Brain microvascular endothelial cell (primary cell): Measurements from ENCODE around the gene FAM114A1.

Experiments
- DNase-seq: peaks from one replicate; pipeline ENCODE4 v3.0.0-alpha.2; 2020
- H3K27ac ChIP-seq: fragments of 250-450 bp; sonication (Bioruptor Pico); 2 replicates; pipeline ENCODE4 v1.5.1; 2020; ENCODE audit warnings: mild to moderate bottlenecking, moderate library complexity
- H3K27me3 ChIP-seq: fragments of 250-450 bp; sonication (Bioruptor Pico); replicated peaks from 2 replicates; pipeline ENCODE4 v1.5.1; 2020; ENCODE audit warnings: mild to moderate bottlenecking
- H3K36me3 ChIP-seq: fragments of 250-450 bp; sonication (Bioruptor Pico); replicated peaks from 2 replicates; pipeline ENCODE4 v1.5.1; 2020; ENCODE audit warnings: mild to moderate bottlenecking
- H3K4me3 ChIP-seq: 2 replicates; pipeline ENCODE4 v1.5.1; 2011; ENCODE audit warnings: low read depth, mild to moderate bottlenecking, control low read depth, low read length, moderate library complexity
- CTCF ChIP-seq: IDR thresholded peaks from 2 replicates; pipeline ENCODE4 v1.5.1; 2011; ENCODE audit warnings: low read depth, mild to moderate bottlenecking, moderate library complexity, low read length, control low read depth, inconsistent platforms; ENCODE audit errors: missing control alignments
- in situ Hi-C: cut with HindIII; loops from 2 replicates; pipeline ENCODE4 v1.10.0; 2017; ENCODE audit warnings: low sequenced_read_pairs, low pct_ligation_motif_present

FAM114A1 gene

GRCh38 chr4:38928568-38928967 lies 61.0 kb downstream of the FAM114A1 start:
- DNase-seq: no peak
- Histone ChIP-seq H3K36me3 (peaks cover 86% of the 10 kb centered on the region), H3K27me3 (no peaks in the 10 kb centered on the region), H3K27ac (no peak overlapping the region), H3K4me3 (no peak overlapping the region)
- no peak for TF ChIP-seq CTCF
- in situ Hi-C loops: no loop called here

DNA sequence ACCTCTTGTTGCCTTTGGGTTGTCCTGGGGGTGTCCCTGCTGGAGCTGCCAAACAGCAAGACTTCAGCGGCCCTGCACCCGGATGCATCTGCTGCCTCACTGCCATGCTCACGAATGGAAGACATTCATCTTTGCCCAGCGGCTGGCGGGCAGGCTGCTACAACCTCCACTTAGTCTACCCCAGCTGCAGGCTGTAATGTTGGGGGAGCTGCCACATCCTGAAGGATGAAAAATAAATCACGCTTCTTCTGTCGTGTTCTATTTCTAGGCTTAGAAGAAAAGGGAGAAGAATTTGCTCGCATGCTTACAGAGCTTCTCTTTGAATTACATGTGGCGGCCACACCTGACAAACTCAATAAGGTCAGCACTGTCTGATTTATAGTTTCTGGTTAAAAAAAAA lies 61.4 kb downstream of the FAM114A1 start:
- no peak for DNase-seq
- Histone ChIP-seq H3K4me3 (no peak overlapping the region), H3K27ac (no peak overlapping the region), H3K27me3 (no peaks in the 10 kb centered on the region), H3K36me3 (peaks cover 86% of the 10 kb centered on the region)
- no peak for TF ChIP-seq CTCF
- in situ Hi-C loops: no loop called here

DNA sequence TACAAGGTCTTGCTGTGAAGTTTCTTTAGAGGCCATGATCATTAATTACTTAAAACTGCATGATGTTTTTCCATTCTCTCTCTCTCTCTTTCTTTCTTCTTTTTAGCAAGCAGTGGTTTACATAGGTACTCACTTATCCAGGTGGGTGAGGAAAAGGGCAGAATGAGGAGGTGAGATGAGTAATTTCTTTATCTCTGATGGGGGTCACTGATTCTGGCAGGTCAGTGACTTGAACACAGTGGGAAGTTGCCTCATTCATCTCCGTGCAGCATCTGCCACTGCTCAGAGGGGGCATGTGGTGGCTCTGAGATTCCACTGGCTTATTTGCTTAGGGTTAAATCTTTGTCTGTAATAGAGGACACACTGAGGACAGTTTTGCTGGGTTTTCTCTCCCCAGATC lies 62.6 kb downstream of the FAM114A1 start:
- Histone ChIP-seq H3K4me3 (no peak overlapping the region), H3K27ac (no peak overlapping the region), H3K36me3 (peaks cover 82% of the 10 kb centered on the region), H3K27me3 (no peaks in the 10 kb centered on the region)
- no peak for DNase-seq
- no peak for TF ChIP-seq CTCF
- in situ Hi-C loops: no loop called here

DNA sequence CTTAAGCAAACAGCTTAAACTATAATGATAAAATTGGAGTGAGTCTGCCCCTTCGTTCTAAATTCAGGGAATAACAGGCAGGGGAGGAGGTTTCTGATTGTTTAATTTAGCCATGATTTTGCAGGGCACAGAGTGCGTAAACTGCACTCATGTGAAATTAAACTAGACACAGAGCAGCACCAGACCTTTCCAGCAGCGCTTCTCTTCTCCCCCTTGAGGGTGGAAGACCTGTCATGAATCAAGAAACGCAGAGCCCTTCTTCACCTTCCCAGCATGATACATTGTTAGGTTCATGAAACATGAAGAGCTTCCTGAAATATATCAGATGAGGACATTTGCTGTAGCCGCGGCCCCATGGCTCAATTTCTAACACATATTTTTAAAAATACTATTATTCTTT lies 63.1 kb downstream of the FAM114A1 start:
- in situ Hi-C loops: no loop called here
- Histone ChIP-seq H3K36me3 (peaks cover 87% of the 10 kb centered on the region), H3K27me3 (no peaks in the 10 kb centered on the region), H3K4me3 (no peak overlapping the region), H3K27ac (no peak overlapping the region)
- no peak for DNase-seq
- no peak for TF ChIP-seq CTCF

DNA sequence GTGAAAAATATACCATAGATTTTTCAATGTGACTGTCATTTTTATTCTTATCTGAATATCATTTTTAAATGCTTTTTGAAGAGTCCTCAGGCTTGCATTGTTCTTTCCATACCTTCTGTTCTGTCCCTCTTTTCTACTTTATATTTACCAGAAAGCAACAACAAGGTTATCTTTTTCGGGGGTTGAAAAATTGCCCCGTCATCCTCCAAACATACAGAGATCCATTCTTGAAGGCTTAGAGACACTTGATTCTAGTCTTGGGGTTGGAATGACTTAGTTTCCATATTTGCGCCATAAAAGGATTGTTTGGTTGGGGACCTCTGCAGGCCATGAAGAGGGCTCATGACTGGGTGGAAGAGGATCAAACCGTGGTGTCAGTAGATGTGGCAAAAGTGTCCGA lies 63.5 kb downstream of the FAM114A1 start:
- in situ Hi-C loops: no loop called here
- Histone ChIP-seq H3K27ac (no peak overlapping the region), H3K4me3 (no peak overlapping the region), H3K36me3 (peaks cover 84% of the 10 kb centered on the region), H3K27me3 (no peaks in the 10 kb centered on the region)
- no peak for DNase-seq
- no peak for TF ChIP-seq CTCF

GRCh38 chr4:38935391-38936073 lies 67.9 kb downstream of the FAM114A1 start:
- no peak overlapping the region for H3K27ac ChIP-seq
- H3K36me3 ChIP-seq: peaks cover 82% of the 10 kb centered on the region
- H3K4me3 ChIP-seq: no peak overlapping the region
- in situ Hi-C loops: no loop called here
- DNase-seq: no peak
- no peaks in the 10 kb centered on the region for H3K27me3 ChIP-seq
- no peak for TF ChIP-seq CTCF
